ENCODE results near the gene THSD4.

DNA sequence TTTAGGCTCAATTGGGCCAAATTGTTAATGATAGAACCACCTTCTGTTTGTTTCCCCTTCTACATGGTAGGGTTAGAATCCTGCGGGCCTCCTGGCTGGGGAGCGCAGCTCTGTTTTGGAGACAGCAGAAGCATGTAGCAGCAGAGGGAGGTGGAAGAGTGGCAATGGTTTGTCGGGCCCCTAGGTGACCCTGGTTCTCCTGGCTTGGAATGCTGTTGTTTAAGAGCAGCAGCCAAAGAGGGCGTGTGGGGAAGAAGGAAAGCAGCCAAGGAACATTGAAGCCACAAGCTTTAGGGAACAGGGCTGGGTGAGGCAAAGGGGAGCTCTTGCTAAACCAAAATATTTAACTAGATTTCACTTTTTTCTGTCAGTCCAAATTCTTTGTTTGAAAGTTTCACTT is 481.4 kb downstream of the THSD4 start:
- TF ChIP-seq, protein P1, sequence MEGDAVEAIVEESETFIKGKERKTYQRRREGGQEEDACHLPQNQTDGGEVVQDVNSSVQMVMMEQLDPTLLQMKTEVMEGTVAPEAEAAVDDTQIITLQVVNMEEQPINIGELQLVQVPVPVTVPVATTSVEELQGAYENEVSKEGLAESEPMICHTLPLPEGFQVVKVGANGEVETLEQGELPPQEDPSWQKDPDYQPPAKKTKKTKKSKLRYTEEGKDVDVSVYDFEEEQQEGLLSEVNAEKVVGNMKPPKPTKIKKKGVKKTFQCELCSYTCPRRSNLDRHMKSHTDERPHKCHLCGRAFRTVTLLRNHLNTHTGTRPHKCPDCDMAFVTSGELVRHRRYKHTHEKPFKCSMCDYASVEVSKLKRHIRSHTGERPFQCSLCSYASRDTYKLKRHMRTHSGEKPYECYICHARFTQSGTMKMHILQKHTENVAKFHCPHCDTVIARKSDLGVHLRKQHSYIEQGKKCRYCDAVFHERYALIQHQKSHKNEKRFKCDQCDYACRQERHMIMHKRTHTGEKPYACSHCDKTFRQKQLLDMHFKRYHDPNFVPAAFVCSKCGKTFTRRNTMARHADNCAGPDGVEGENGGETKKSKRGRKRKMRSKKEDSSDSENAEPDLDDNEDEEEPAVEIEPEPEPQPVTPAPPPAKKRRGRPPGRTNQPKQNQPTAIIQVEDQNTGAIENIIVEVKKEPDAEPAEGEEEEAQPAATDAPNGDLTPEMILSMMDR (IDR thresholded peaks at IDR 0.05; ENCODE audit: insufficient read depth, low read depth, low read length): no peak
- TF ChIP-seq EZH2 (IDR thresholded peaks at IDR 0.05; ENCODE audit: insufficient read depth, low read length): no peak
